K562 (cell line): ENCODE data around the gene DNAJC30. TPM values are rescaled to one million over a fixed set of nuclear protein-coding genes. Genes with fewer than 3 reads are reported as not detected.

Source experiments
- ARID1B ChIP-seq: fragments of 450-650 bp; IDR thresholded peaks from 2 replicates; pipeline ENCODE4 v1.6.1; 2016; ENCODE audit warnings: antibody characterized with exemption, mild to moderate bottlenecking, inconsistent platforms
- IFI16 ChIP-seq: fragments of 250-450 bp; sonication (Bioruptor Pico); IDR thresholded peaks from 2 replicates; pipeline ENCODE4 v2.1.2; 2022; ENCODE audit warnings: mild to moderate bottlenecking, inconsistent platforms
- KDM1A ChIP-seq, 2 experiments: fragments of 450-650 bp; IDR thresholded peaks; 2 replicates each; pipeline ENCODE4 v1.6.1; 2016; ENCODE audit warnings: mild to moderate bottlenecking in 2 of 2
- KHSRP ChIP-seq: fragments of 450-650 bp; IDR thresholded peaks from 2 replicates; pipeline ENCODE4 v1.6.1; 2017
- KLF13 ChIP-seq: fragments of 450-650 bp; IDR thresholded peaks from 2 replicates; pipeline ENCODE4 v1.6.1; 2016; ENCODE audit warnings: missing genetic modification characterization, low read depth, mild to moderate bottlenecking, missing compliant biosample characterization, moderate library complexity, borderline replicate concordance
- MCM3 ChIP-seq: fragments of 450-650 bp; IDR thresholded peaks from 2 replicates; pipeline ENCODE4 v1.6.1; 2016
- NCOA1 ChIP-seq: fragments of 450-650 bp; IDR thresholded peaks from 2 replicates; pipeline ENCODE4 v1.6.1; 2016; ENCODE audit warnings: low read depth
- SMARCA5 ChIP-seq: fragments of 450-650 bp; IDR thresholded peaks from 2 replicates; pipeline ENCODE4 v1.6.1; 2016
- SNIP1 ChIP-seq: fragments of 450-650 bp; IDR thresholded peaks from 2 replicates; pipeline ENCODE4 v1.7.1; 2017; ENCODE audit warnings: low read depth, mild to moderate bottlenecking
- SNRNP70 ChIP-seq: fragments of 200-400 bp; formaldehyde crosslinking; optimal IDR thresholded peaks from 2 replicates; pipeline ENCODE3; 2017; ENCODE audit warnings: low read depth, low read length
- polyA plus RNA-seq, 8 experiments: library from polyadenylated mRNA; depleted of rRNA in 4 of 8; stranded (reverse) in 5 of 8; unstranded in 3 of 8; fragments of >200 nt; fragmentation: Nextera tagmentation in 2 of 8; fragmentation: Illumina TruSeq in 1 of 8; extraction: Ambion mirVana in 2 of 8; extraction: Trizol in 1 of 8; gene quantifications; 2 replicates each; pipeline versions ENCODE4 v1.2.1 to v1.2.3, GENCODE V29; 2011 to 2014; ENCODE audit warnings: inconsistent platforms in 1 of 8, missing spikeins in 1 of 8
- total RNA-seq, 7 experiments: library from RNA; depleted of rRNA in 6 of 7; stranded (reverse); fragments of >200 nt in 6 of 7; fragmentation: Illumina TruSeq in 2 of 7; extraction: Trizol in 2 of 7; gene quantifications; 2 replicates each; pipeline versions ENCODE4 v1.2.1 to v1.2.3, GENCODE V29; 2011 to 2021; ENCODE audit warnings: low replicate concordance in 1 of 7
- TF ChIP-seq, protein P1 (sequence below): fragments of 450-650 bp; formaldehyde crosslinking; IDR thresholded peaks from 2 replicates; pipeline ENCODE4 v1.4.0; 2020; ENCODE audit warnings: mild to moderate bottlenecking, mixed read lengths
- TF ChIP-seq, protein P2 (sequence below): fragments of 450-650 bp; formaldehyde crosslinking; conservative IDR thresholded peaks from 2 replicates; pipeline ENCODE4 v1.4.0; 2022; ENCODE audit warnings: mild to moderate bottlenecking, missing genetic modification characterization
- TF ChIP-seq, protein P3 (sequence below): fragments of 450-650 bp; formaldehyde crosslinking; IDR thresholded peaks from 2 replicates; pipeline ENCODE4 v1.4.0; 2022; ENCODE audit warnings: missing genetic modification characterization
- TF ChIP-seq, protein P4 (sequence below): sonication (generic); formaldehyde crosslinking; IDR thresholded peaks from 2 replicates; pipeline ENCODE4 v1.9.0; 2022; ENCODE audit warnings: mild to moderate bottlenecking, missing genetic modification reagents
- TF ChIP-seq, protein P5 (sequence below): fragments of 150-350 bp; conservative IDR thresholded peaks from 2 replicates; pipeline ENCODE4 v1.6.1; 2014; ENCODE audit warnings: low read length
- TF ChIP-seq, protein P6 (sequence below): fragments of 450-650 bp; formaldehyde crosslinking; IDR thresholded peaks from 2 replicates; pipeline ENCODE4 v1.4.0; 2020; ENCODE audit warnings: mild to moderate bottlenecking, moderate library complexity
- TF ChIP-seq, protein P7 (sequence below): sonication (generic); formaldehyde crosslinking; IDR thresholded peaks from 2 replicates; pipeline ENCODE4 v1.4.0; 2020; ENCODE audit warnings: mild to moderate bottlenecking, missing genetic modification reagents

Gene DNAJC30
- total and polyA plus RNA-seq, 9 of the 15 experiments (the other 6 are each of a cell fraction or from before 2014, with no cell fraction given) = 1.1 to 11.3 (median 4.6) TPM

DNA sequence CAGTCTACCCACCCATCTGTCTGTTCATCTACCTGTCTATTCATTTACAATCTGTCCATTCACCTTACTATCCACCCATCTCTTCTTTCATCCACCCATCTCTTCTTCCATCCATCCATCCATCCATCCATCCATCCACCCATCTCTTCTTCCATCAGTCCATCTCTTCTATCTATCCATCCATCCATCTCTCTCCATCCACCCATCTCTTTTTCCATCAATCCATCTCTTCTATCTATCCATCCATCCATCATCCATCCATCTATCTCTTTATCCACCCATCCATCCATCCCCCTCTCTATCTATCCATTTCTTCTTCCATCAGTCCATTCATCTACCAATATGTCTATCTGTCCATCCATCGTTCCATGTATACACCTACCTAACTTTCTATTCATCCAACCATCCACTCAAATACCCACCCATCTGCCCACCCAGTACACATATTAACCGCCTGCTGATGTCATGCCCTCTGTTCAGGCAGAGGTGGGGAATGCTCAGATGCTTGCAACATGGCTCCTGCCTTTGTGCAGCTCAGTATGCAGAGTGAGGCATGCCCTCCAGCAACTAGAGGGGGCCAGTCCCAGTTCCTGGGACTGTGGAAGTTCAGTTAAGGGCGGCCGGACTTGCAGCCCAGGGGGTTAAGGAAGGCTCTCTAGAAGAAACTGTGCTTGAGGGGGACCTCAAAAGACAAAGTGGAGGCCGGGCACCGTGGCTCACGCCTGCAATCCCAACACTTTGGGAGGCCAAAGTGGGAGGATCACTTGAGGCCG, 47.6 kb downstream of the DNAJC30 start (continued):
- TF ChIP-seq, protein P1, sequence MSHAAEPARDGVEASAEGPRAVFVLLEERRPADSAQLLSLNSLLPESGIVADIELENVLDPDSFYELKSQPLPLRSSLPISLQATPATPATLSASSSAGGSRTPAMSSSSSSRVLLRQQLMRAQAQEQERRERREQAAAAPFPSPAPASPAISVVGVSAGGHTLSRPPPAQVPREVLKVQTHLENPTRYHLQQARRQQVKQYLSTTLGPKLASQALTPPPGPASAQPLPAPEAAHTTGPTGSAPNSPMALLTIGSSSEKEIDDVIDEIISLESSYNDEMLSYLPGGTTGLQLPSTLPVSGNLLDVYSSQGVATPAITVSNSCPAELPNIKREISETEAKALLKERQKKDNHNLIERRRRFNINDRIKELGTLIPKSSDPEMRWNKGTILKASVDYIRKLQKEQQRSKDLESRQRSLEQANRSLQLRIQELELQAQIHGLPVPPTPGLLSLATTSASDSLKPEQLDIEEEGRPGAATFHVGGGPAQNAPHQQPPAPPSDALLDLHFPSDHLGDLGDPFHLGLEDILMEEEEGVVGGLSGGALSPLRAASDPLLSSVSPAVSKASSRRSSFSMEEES (CRISPR knock-in tag) = no peak
- TF ChIP-seq SMARCA5 (no peak), KDM1A (IDR thresholded peaks at IDR 0.05) (peak in 1 of 2 experiments; percentile 32; a peak in 1 of 4 replicates), SNRNP70 (no peak), IFI16 (CRISPR knock-in tag) (no peak), NCOA1 (no peak), ARID1B (no peak), MCM3 (peak; percentile 48; the same call in 1 of the 2 replicates), SNIP1 (no peak), KHSRP (no peak), KLF13 (tag) (no peak)
- TF ChIP-seq, protein P2, sequence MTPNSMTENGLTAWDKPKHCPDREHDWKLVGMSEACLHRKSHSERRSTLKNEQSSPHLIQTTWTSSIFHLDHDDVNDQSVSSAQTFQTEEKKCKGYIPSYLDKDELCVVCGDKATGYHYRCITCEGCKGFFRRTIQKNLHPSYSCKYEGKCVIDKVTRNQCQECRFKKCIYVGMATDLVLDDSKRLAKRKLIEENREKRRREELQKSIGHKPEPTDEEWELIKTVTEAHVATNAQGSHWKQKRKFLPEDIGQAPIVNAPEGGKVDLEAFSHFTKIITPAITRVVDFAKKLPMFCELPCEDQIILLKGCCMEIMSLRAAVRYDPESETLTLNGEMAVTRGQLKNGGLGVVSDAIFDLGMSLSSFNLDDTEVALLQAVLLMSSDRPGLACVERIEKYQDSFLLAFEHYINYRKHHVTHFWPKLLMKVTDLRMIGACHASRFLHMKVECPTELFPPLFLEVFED = peak; percentile 55; the same call in 1 of the 2 replicates
- TF ChIP-seq, protein P3, sequence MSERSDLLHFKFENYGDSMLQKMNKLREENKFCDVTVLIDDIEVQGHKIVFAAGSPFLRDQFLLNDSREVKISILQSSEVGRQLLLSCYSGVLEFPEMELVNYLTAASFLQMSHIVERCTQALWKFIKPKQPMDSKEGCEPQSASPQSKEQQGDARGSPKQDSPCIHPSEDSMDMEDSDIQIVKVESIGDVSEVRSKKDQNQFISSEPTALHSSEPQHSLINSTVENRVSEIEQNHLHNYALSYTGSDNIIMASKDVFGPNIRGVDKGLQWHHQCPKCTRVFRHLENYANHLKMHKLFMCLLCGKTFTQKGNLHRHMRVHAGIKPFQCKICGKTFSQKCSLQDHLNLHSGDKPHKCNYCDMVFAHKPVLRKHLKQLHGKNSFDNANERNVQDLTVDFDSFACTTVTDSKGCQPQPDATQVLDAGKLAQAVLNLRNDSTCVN (CRISPR knock-in tag) = 0 out of 2 replicates have a peak, but pooled peaks have one; percentile 55
- TF ChIP-seq, protein P4, sequence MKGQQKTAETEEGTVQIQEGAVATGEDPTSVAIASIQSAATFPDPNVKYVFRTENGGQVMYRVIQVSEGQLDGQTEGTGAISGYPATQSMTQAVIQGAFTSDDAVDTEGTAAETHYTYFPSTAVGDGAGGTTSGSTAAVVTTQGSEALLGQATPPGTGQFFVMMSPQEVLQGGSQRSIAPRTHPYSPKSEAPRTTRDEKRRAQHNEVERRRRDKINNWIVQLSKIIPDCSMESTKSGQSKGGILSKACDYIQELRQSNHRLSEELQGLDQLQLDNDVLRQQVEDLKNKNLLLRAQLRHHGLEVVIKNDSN = no peak
- TF ChIP-seq, protein P5, sequence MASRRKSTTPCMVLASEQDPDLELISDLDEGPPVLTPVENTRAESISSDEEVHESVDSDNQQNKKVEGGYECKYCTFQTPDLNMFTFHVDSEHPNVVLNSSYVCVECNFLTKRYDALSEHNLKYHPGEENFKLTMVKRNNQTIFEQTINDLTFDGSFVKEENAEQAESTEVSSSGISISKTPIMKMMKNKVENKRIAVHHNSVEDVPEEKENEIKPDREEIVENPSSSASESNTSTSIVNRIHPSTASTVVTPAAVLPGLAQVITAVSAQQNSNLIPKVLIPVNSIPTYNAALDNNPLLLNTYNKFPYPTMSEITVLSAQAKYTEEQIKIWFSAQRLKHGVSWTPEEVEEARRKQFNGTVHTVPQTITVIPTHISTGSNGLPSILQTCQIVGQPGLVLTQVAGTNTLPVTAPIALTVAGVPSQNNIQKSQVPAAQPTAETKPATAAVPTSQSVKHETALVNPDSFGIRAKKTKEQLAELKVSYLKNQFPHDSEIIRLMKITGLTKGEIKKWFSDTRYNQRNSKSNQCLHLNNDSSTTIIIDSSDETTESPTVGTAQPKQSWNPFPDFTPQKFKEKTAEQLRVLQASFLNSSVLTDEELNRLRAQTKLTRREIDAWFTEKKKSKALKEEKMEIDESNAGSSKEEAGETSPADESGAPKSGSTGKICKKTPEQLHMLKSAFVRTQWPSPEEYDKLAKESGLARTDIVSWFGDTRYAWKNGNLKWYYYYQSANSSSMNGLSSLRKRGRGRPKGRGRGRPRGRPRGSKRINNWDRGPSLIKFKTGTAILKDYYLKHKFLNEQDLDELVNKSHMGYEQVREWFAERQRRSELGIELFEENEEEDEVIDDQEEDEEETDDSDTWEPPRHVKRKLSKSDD = no peak
- TF ChIP-seq, protein P6, sequence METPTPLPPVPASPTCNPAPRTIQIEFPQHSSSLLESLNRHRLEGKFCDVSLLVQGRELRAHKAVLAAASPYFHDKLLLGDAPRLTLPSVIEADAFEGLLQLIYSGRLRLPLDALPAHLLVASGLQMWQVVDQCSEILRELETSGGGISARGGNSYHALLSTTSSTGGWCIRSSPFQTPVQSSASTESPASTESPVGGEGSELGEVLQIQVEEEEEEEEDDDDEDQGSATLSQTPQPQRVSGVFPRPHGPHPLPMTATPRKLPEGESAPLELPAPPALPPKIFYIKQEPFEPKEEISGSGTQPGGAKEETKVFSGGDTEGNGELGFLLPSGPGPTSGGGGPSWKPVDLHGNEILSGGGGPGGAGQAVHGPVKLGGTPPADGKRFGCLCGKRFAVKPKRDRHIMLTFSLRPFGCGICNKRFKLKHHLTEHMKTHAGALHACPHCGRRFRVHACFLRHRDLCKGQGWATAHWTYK (CRISPR knock-in tag) = no peak
- TF ChIP-seq, protein P7, sequence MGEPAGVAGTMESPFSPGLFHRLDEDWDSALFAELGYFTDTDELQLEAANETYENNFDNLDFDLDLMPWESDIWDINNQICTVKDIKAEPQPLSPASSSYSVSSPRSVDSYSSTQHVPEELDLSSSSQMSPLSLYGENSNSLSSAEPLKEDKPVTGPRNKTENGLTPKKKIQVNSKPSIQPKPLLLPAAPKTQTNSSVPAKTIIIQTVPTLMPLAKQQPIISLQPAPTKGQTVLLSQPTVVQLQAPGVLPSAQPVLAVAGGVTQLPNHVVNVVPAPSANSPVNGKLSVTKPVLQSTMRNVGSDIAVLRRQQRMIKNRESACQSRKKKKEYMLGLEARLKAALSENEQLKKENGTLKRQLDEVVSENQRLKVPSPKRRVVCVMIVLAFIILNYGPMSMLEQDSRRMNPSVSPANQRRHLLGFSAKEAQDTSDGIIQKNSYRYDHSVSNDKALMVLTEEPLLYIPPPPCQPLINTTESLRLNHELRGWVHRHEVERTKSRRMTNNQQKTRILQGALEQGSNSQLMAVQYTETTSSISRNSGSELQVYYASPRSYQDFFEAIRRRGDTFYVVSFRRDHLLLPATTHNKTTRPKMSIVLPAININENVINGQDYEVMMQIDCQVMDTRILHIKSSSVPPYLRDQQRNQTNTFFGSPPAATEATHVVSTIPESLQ (CRISPR knock-in tag) = no peak
